Suprapubic skin (tissue), 3 donors: ENCODE measurements around the gene PPP2R3B.
"Not testable (repeated sequence)": the region's sequence is repeated elsewhere in the genome, so short reads cannot be mapped to it uniquely, and the experiment has no call there.

Experiments
- CTCF ChIP-seq, 2 donors: fragments of 200-600 bp in 1 of 2; fragments of 450-650 bp in 1 of 2; sonication (generic) in 1 of 2; IDR thresholded peaks; one replicate each; pipeline ENCODE4 v1.5.1; 2016 to 2019; ENCODE audit warnings: antibody characterized with exemption in 2 of 2, mild to moderate bottlenecking in 1 of 2, moderate library complexity in 1 of 2
- EP300 ChIP-seq: sonication (generic); formaldehyde crosslinking; IDR thresholded peaks from one replicate; pipeline ENCODE4 v1.6.1; 2017; ENCODE audit warnings: antibody characterized with exemption

- not testable (repeated sequence) for TF ChIP-seq CTCF (IDR thresholded peaks at IDR 0.05); EP300
These were observed 971 bp downstream of the PPP2R3B start for GRCh38 chrX:385736-386135.
